OCI-LY3 (cell line): ENCODE measurements around the gene FREM2.

ENCODE experiments used
- H2AFZ ChIP-seq: fragments of 200-600, 300-600 bp; shearing (Covaris generic); 2 replicates; pipeline ENCODE4 v1.6.0; 2014; ENCODE audit warnings: antibody characterized with exemption, low read depth, low read length
- H3K27ac ChIP-seq: fragments of 200-600, 300-600 bp; sonication (generic); 2 replicates; pipeline ENCODE4 v1.5.1; 2014; ENCODE audit warnings: mild to moderate bottlenecking, low read length, moderate library complexity, mixed read lengths
- H3K27me3 ChIP-seq: fragments of 200-600, 300-600 bp; sonication (generic); 2 replicates; pipeline ENCODE4 v1.6.1; 2014; ENCODE audit warnings: low read depth, low read length, mixed read lengths
- H3K36me3 ChIP-seq: fragments of 200-600, 300-600 bp; sonication (generic); replicated peaks from 2 replicates; pipeline ENCODE3; 2014; ENCODE audit warnings: low read depth, low read length, mixed read lengths
- H3K4me1 ChIP-seq: fragments of 300-600, 200-600 bp; sonication (generic); 2 replicates; pipeline ENCODE4 v1.6.1; 2014; ENCODE audit warnings: low read length, mixed read lengths
- H3K4me2 ChIP-seq: fragments of 200-600, 300-600 bp; sonication (generic); 2 replicates; pipeline ENCODE4 v1.6.1; 2014; ENCODE audit warnings: low read length, mixed read lengths
- H3K4me3 ChIP-seq: fragments of 300-600, 200-600 bp; sonication (generic); 2 replicates; pipeline ENCODE4 v1.5.1; 2014; ENCODE audit warnings: antibody characterized with exemption, mild to moderate bottlenecking, low read length, moderate library complexity
- H3K79me2 ChIP-seq: fragments of 300-600, 200-600 bp; shearing (Covaris generic); 2 replicates; pipeline ENCODE4 v1.6.1; 2014; ENCODE audit warnings: mild to moderate bottlenecking, low read length, mixed read lengths
- H3K9ac ChIP-seq: fragments of 300-600, 200-600 bp; shearing (Covaris generic); 2 replicates; pipeline ENCODE4 v1.6.0; 2014; ENCODE audit warnings: mild to moderate bottlenecking, low read length, moderate library complexity
- H3K9me3 ChIP-seq: fragments of 200-600, 300-600 bp; shearing (Covaris generic); 2 replicates; pipeline ENCODE4 v1.6.1; 2014; ENCODE audit warnings: low read length, mixed read lengths; ENCODE audit not compliant: insufficient read depth
- H4K20me1 ChIP-seq: fragments of 200-600, 300-600 bp; sonication (generic); 2 replicates; pipeline ENCODE4 v1.6.1; 2016; ENCODE audit warnings: low read length, mixed read lengths; ENCODE audit not compliant: insufficient read depth
- EZH2phosphoT487 ChIP-seq: fragments of 200-600 bp; shearing (Covaris generic); IDR thresholded peaks from 2 replicates; pipeline ENCODE4 v1.6.1; 2018; ENCODE audit warnings: antibody characterized with exemption, mixed run types, low read depth
- TF ChIP-seq, protein P1 (sequence below): fragments of 200-600, 300-600 bp; sonication (generic); IDR thresholded peaks from 2 replicates; pipeline ENCODE4 v1.5.1; 2014; ENCODE audit warnings: antibody characterized with exemption, low read length, low read depth

Gene FREM2

DNA sequence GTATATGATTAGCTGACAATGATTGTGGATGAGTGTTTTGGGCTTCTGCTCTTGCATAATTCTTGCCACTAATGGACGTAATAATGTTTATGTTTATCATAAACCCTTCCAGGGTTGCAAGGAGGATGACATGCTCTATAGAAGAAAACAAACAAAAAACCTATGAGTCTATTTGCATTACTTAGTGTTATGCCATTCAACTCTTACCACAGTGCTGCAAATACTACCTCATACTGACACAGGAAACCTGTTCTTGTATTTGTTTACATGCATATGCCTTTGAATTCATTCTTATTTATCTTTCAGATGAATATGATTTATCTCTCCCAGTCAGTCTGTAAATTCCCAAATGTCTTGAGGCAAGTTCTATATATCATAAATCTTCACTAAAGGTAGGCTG lies 39.6 kb upstream of the FREM2 start:
- no peaks in the 10 kb centered on the region for H3K36me3 ChIP-seq
- TF ChIP-seq EZH2phosphoT487: no peak
- TF ChIP-seq, protein P1, sequence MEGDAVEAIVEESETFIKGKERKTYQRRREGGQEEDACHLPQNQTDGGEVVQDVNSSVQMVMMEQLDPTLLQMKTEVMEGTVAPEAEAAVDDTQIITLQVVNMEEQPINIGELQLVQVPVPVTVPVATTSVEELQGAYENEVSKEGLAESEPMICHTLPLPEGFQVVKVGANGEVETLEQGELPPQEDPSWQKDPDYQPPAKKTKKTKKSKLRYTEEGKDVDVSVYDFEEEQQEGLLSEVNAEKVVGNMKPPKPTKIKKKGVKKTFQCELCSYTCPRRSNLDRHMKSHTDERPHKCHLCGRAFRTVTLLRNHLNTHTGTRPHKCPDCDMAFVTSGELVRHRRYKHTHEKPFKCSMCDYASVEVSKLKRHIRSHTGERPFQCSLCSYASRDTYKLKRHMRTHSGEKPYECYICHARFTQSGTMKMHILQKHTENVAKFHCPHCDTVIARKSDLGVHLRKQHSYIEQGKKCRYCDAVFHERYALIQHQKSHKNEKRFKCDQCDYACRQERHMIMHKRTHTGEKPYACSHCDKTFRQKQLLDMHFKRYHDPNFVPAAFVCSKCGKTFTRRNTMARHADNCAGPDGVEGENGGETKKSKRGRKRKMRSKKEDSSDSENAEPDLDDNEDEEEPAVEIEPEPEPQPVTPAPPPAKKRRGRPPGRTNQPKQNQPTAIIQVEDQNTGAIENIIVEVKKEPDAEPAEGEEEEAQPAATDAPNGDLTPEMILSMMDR: no peak

DNA sequence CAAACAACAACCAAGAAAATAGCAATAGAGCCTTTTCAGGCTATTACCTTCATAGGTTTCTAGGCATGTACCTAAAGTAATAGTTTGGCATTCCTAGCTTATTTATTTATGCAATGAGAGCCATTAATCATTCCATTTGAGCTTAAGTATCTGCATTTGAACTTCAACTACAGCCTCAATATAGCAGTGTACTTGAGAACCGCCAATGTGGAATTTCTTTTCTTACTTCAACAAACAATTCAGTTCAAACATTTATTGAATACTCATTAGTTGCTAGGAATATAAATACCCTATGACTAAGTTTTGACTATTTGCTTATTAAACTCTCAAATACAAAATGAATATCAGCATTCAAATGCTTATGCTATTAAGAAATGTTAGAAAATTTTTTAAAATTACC lies 38.0 kb upstream of the FREM2 start:
- Histone ChIP-seq H3K27ac (no peak overlapping the region), H3K79me2 (no peaks in the 10 kb centered on the region), H3K27me3 (no peaks in the 10 kb centered on the region), H3K4me2 (no peak overlapping the region), H3K36me3 (no peaks in the 10 kb centered on the region), H2AFZ (no peak overlapping the region), H4K20me1 (no peaks in the 10 kb centered on the region), H3K9ac (no peak overlapping the region), H3K9me3 (no peaks in the 10 kb centered on the region), H3K4me3 (no peak overlapping the region), H3K4me1 (no peaks in the 10 kb centered on the region)
- TF ChIP-seq, protein P1: no peak
- no peak for TF ChIP-seq EZH2phosphoT487

More for the DNA sequence above, 39.6 kb upstream of the FREM2 start:
- H2AFZ ChIP-seq: no peak overlapping the region
- no peaks in the 10 kb centered on the region for H3K79me2 ChIP-seq
- no peak overlapping the region for H3K9ac ChIP-seq
- no peaks in the 10 kb centered on the region for H3K27me3 ChIP-seq
- no peak overlapping the region for H3K4me2 ChIP-seq
- H3K4me3 ChIP-seq: no peak overlapping the region
- no peak overlapping the region for H3K27ac ChIP-seq
- no peaks in the 10 kb centered on the region for H3K4me1 ChIP-seq
- no peaks in the 10 kb centered on the region for H4K20me1 ChIP-seq
- no peaks in the 10 kb centered on the region for H3K9me3 ChIP-seq

DNA sequence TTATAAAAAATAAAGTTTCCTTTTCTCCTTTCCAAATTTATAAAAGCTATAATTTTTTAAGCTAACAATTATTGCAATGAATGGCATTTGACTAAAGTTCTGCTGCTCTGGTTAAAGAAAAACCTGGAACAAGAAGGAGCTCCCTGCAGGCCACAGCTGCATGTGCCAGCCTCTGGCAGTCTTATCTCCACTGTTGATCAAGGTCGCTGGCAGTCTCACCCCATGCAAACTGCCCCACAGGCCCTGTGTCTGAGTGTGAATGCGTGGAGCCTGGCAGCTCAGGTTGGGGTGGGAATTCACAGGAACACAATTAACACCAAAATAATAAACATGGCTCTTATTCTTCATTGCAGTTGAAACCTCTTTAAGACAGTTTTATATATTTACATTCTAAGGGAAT lies 30.2 kb upstream of the FREM2 start:
- Histone ChIP-seq H3K27me3 (0 out of 2 replicates have a peak, but pooled peaks cover 7% of the 10 kb centered on the region), H2AFZ (no peak overlapping the region)
- TF ChIP-seq, protein P1: no peak
- TF ChIP-seq EZH2phosphoT487: no peak

DNA sequence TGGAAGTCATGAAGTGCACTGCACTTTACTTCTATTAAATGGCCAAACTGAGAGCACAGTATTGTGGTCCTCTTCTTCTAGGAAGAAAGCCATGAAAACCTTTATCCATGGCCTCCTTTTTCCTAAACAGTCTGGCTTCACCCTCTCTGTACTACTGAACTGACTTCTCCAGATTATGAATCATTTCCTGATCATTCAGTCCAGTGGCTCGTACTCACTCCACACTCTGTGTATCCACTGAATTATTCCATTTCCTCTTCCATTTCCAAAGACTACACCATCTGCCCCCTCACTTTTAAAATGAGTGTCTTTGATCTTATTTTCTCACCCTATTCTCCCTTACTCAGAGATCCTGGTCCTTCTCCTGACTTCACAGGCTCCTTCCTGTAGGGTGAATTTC lies 29.7 kb upstream of the FREM2 start:
- no peaks in the 10 kb centered on the region for H3K36me3 ChIP-seq
- no peaks in the 10 kb centered on the region for H3K4me1 ChIP-seq
- H3K27ac ChIP-seq: no peak overlapping the region
- no peaks in the 10 kb centered on the region for H4K20me1 ChIP-seq
- no peak overlapping the region for H3K9ac ChIP-seq
- H2AFZ ChIP-seq: no peak overlapping the region
- no peak overlapping the region for H3K4me3 ChIP-seq
- H3K9me3 ChIP-seq: no peaks in the 10 kb centered on the region
- TF ChIP-seq EZH2phosphoT487: no peak
- TF ChIP-seq, protein P1: no peak
- H3K27me3 ChIP-seq: 0 out of 2 replicates have a peak, but pooled peaks cover 7% of the 10 kb centered on the region
- no peak overlapping the region for H3K4me2 ChIP-seq
- H3K79me2 ChIP-seq: no peaks in the 10 kb centered on the region

More for the DNA sequence above, 30.2 kb upstream of the FREM2 start:
- no peaks in the 10 kb centered on the region for H3K36me3 ChIP-seq
- no peaks in the 10 kb centered on the region for H3K79me2 ChIP-seq
- no peaks in the 10 kb centered on the region for H3K4me1 ChIP-seq
- H3K27ac ChIP-seq: no peak overlapping the region
- no peaks in the 10 kb centered on the region for H4K20me1 ChIP-seq
- H3K9me3 ChIP-seq: no peaks in the 10 kb centered on the region
- H3K4me2 ChIP-seq: no peak overlapping the region
- no peak overlapping the region for H3K4me3 ChIP-seq
- H3K9ac ChIP-seq: no peak overlapping the region
